Measurements from ENCODE around the gene MRPL51. TPM values are rescaled to one million over a fixed set of nuclear protein-coding genes. Genes with fewer than 3 reads are reported as not detected.

The MRPL51 gene
- total and polyA plus RNA-seq, 2 of the 8 experiments (the other 6 are each of a cell fraction or from before 2014, with no cell fraction given), result 119 to 331 TPM

- TF ChIP-seq KDM1A (IDR thresholded peaks at IDR 0.05; ENCODE audit: borderline replicate concordance, low read length), result no peak
- no peak for TF ChIP-seq MAFK (IDR thresholded peaks at IDR 0.05; ENCODE audit: low read depth, low read length)
- no peak; the same call in none of the 2 replicates for TF ChIP-seq TAF1 (IDR thresholded peaks at IDR 0.05; ENCODE audit: low read depth, low read length)
- TF ChIP-seq KDM5A (IDR thresholded peaks at IDR 0.05; ENCODE audit: low read length), result peak; percentile 89
- TF ChIP-seq HDAC2 (IDR thresholded peaks at IDR 0.05; ENCODE audit: borderline replicate concordance in 1 of 2, low read depth in 2 of 2, low read length in 2 of 2), result no peak; a peak in 1 of 4 replicates
- no peak for TF ChIP-seq ATF3 (IDR thresholded peaks at IDR 0.05; ENCODE audit: insufficient read depth, low read depth, low read length)
- no peak for TF ChIP-seq ASH2L (IDR thresholded peaks at IDR 0.05; ENCODE audit: low read length)
- TF ChIP-seq RFX5 (IDR thresholded peaks at IDR 0.05; ENCODE audit: borderline replicate concordance, low read depth, low read length), result no peak
- no peak for TF ChIP-seq JUND (IDR thresholded peaks at IDR 0.05; ENCODE audit: low read length)
- TF ChIP-seq BACH1 (IDR thresholded peaks at IDR 0.05; ENCODE audit: low read length), result no peak
- peak; percentile 56 for TF ChIP-seq SP1 (IDR thresholded peaks at IDR 0.05; ENCODE audit: low read depth, low read length)
- no peak for TF ChIP-seq SP4 (IDR thresholded peaks at IDR 0.05; ENCODE audit: low read length)
- TF ChIP-seq CBX5 (IDR thresholded peaks at IDR 0.05; ENCODE audit: low read depth, low read length), result no peak
- no peak for TF ChIP-seq ZNF274 (IDR thresholded peaks at IDR 0.05; ENCODE audit: borderline replicate concordance, extremely low read depth, low read length)
- no peak for TF ChIP-seq CTCF (IDR thresholded peaks at IDR 0.05; ENCODE audit: control extremely low read depth in 1 of 3, insufficient read depth in 1 of 3, low read depth in 1 of 3, low read length in 3 of 3)
- TF ChIP-seq, protein P1, sequence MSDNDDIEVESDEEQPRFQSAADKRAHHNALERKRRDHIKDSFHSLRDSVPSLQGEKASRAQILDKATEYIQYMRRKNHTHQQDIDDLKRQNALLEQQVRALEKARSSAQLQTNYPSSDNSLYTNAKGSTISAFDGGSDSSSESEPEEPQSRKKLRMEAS (IDR thresholded peaks at IDR 0.05), result peak; percentile 57
- TF ChIP-seq USF2 (IDR thresholded peaks at IDR 0.05; ENCODE audit: low read length), result no peak
- peak; percentile 85; the same call in 1 of the 2 replicates for TF ChIP-seq EGR1 (IDR thresholded peaks at IDR 0.05; ENCODE audit: borderline replicate concordance, low read depth, low read length)
These were observed at the start of gene MRPL51 (continued) for GRCh38 chr12:6492838-6493496.

Measured in H1 (cell line).